ENCODE data around the gene NR4A3. TPM values are rescaled to one million over a fixed set of nuclear protein-coding genes. Genes with fewer than 3 reads are reported as not detected.

Gene NR4A3
- polyA plus RNA-seq, 1 donor, result 0.92 TPM

GRCh38 chr9:99881769-99882168, 60.1 kb downstream of the NR4A3 start:
- DNase-seq, result no peak

DNA sequence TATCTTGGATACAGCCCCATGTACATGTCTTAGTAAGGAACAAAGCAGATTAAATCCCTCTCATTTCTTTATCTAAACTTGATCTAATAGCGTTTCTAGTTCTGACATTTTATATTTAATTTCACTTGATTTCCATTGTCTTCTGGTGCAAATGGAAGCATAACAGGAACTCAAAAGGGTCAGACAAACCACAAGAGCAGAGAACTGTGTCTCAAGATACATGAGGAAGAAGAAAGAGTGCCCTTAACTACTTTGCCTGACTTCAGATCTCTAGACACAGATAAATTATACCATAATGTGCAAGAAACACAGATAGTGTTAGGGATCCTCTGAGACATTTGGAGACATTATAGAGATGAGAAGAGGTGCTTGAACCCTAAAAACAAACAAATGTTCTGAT, 64.1 kb downstream of the NR4A3 start:
- DNase-seq, result no peak

- DNase-seq, result no peak
Observed at GRCh38 chr9:99889120-99889519, 67.4 kb downstream of the NR4A3 start.

- DNase-seq, result no peak
Observed at GRCh38 chr9:99894826-99895225, 73.1 kb downstream of the NR4A3 start.

- DNase-seq, result no peak
Observed at GRCh38 chr9:99895510-99895909, 73.8 kb downstream of the NR4A3 start.

DNA sequence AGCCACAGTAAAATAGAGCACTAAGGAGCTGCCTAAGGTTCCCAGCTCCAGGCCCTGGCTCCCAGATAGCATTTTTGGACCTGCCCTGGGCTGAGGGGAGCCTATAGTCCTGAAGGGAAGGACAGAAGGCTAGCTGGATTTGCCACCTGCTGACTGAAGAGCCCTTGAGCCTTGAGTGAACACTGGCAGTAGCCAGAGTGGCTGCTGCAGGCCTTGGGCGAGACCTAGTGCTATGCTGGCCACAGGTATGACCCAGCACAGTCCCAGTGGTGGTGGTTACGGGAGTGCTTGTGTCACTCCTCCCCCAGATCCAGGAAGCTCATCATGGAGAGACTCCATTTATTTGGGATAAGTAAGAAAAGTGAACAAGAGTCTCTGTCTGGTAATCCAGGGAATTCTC, 74.4 kb downstream of the NR4A3 start:
- no peak for DNase-seq

- no peak for DNase-seq
Observed at GRCh38 chr9:99903393-99903792, 81.7 kb downstream of the NR4A3 start.

DNA sequence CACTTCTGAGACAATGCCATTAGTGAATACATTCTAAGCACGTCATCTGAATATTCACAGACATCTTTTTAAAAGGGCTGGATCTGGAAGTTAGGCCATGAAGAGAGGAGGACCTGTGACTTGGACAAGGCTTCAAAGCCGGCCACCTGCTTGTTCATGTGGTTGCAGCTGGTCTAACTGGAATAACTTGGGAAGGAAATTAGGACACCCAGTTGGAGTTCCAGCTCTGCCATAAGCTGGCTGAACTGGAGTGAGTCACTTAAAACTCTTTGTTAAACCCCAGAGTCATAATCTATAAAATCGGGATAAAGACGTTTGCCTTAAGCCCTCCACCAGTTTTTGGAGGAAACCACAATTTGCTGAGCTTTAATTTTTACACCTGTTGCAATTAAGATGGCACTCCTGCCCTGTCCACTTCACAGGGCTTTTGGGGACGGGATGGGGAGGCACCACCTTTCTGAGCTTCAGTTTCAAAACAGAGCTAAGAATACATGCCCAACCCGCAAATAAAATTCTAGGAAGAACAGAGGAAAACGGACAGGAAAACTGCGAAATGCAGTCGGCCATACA, 84.2 kb downstream of the NR4A3 start:
- DNase-seq, result no peak

GRCh38 chr9:99906403-99907207, 84.9 kb downstream of the NR4A3 start, which contains the start of gene STX17:
Gene STX17, plus strand, starts transcription at chr9:99906654. Its CDS starts 8,586 bp downstream, at chr9:99915240.
- peak; percentile 77 for DNase-seq

GRCh38 chr9:99907208-99907532, 85.5 kb downstream of the NR4A3 start:
- no peak for DNase-seq

DNA sequence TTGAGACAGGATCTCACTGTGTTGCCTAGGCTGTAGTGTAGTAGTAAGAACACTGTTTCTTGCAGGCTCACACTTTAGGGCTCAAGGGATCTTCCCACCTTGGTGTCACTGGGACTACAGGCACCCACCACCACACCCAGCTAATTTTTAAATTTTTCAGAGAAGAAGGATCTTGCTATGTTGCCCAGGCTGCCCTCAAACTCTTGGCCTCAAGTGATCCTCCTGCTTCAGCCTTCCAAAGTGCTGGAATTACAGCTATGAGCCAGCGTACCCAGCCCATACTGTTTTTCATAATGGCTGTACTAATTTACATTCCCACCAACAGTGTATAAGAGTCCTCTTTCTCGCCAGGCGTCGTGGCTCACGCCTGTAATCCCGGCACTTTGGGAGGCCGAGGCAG, 89.9 kb downstream of the NR4A3 start:
- DNase-seq, result no peak

Other genes starting within 250 kb of the NR4A3 start
- gene STX17, start 84.8 kb downstream of the NR4A3 start, polyA plus RNA-seq (ENCODE audit: insufficient read length), result 15.5 TPM